ENCODE results near the gene TRMT1L.

- no peak for TF ChIP-seq POLR2AphosphoS5 (IDR thresholded peaks at IDR 0.05; ENCODE audit: low read depth)
- TF ChIP-seq, protein P1, sequence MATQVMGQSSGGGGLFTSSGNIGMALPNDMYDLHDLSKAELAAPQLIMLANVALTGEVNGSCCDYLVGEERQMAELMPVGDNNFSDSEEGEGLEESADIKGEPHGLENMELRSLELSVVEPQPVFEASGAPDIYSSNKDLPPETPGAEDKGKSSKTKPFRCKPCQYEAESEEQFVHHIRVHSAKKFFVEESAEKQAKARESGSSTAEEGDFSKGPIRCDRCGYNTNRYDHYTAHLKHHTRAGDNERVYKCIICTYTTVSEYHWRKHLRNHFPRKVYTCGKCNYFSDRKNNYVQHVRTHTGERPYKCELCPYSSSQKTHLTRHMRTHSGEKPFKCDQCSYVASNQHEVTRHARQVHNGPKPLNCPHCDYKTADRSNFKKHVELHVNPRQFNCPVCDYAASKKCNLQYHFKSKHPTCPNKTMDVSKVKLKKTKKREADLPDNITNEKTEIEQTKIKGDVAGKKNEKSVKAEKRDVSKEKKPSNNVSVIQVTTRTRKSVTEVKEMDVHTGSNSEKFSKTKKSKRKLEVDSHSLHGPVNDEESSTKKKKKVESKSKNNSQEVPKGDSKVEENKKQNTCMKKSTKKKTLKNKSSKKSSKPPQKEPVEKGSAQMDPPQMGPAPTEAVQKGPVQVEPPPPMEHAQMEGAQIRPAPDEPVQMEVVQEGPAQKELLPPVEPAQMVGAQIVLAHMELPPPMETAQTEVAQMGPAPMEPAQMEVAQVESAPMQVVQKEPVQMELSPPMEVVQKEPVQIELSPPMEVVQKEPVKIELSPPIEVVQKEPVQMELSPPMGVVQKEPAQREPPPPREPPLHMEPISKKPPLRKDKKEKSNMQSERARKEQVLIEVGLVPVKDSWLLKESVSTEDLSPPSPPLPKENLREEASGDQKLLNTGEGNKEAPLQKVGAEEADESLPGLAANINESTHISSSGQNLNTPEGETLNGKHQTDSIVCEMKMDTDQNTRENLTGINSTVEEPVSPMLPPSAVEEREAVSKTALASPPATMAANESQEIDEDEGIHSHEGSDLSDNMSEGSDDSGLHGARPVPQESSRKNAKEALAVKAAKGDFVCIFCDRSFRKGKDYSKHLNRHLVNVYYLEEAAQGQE (IDR thresholded peaks at IDR 0.05; ENCODE audit: insufficient replicate concordance, low read depth) = no peak
Measured at GRCh38 chr1:185159966-185160365, 3.2 kb upstream of the TRMT1L start.

Measured in HL-60 (cell line).